GM19468 (cell line): Measurements from ENCODE around the gene HOXD4.

ENCODE experiments used
- ATAC-seq: cut with Tn5 transposase; IDR thresholded peaks from one replicate; pipeline ENCODE4 v1.9.1; 2021; ENCODE audit warnings: mild to moderate bottlenecking, moderate library complexity, moderate number of reproducible peaks; ENCODE audit not compliant: unreplicated experiment; ENCODE audit errors: extremely low read depth

HOXD4 gene

DNA sequence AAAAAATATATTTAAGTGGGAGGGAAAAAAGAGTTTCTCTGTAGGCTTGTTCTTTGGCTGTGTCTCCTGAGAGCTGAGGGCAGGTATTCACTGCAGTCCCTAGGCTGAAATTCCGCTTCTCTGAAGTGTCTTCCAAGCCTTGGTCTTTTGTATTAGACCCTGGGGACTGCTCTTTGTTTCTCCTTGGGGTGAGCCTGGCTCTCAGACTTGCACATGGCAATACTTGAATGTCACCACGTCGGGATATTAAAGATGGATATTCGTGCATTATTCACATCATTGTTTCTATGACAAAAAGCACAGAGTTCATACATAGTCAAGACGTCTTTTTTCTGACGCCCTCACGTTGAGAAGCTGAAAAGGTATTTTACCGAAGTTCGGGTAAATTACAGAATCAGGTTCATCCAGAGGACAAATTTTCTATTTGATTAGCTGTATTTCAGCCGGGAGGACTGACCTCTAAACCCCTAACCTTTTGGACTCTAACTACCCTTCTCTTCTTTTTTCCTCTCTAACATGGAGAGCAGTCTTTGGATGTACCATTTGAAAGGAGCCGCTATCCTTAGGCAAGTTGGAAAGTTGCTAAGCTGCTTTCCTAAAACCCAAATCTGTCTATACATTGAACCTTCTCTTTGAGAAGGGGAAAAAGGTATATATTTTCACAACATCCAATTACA, 3.4 kb downstream of the HOXD4 start:
- ATAC-seq: no peak

DNA sequence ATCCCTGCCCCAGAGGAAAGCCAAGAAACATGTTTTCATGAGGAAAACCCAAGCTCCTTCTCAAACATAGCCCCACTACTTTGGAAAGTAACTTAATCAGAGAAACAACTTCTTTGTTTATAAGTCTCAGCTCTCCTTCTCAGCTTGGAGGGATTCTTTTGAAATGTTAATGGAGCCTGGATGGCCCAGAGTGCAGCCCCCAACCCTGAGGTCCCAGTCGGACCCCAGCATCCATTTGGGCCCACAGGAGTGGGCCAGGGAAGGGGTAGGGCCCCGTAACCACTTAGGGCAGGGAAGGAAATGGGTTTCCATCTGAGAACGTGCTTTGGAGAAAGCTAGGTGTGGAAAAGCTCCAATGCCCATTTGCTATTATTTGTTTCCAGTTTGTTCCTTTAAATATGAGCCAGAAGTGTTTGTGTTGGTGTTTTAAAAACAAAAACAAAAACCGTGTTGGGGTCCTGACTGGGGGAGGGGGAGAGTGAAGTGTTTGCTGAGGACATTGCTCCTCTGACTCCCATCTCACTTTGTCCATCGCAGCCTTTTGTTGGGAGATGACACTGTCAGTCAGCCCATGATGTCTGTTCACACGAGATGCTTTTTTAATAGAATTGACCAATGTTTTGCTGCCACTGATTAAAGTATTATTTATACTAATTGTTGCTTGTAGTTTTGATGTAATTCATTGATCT, 4.2 kb downstream of the HOXD4 start:
- ATAC-seq: no peak

DNA sequence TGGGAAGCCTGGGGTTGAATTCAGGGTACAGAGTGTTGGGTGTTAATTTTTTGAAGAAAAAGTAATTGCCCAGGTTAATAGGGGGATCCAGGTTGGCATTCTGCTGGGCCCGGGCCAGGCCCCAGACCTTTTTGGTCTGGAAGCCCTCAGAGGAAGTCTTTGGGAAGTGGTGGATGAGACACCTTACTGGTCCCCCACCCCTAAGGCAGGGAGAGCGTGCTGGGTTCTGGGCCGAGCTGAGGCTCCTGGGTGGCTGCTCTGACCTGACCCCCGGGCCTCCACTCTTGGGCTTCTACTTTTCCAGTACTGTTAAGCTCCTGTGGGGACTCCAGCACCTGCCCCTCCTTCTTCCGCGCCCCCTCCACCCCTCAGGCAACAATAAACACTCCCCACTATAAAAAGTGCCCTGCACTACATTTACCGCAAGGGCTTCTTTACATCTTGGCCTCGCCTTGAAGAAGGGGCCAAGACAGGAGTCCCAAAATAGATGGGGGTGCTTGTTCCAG, 5.0 kb downstream of the HOXD4 start:
- ATAC-seq: no peak

DNA sequence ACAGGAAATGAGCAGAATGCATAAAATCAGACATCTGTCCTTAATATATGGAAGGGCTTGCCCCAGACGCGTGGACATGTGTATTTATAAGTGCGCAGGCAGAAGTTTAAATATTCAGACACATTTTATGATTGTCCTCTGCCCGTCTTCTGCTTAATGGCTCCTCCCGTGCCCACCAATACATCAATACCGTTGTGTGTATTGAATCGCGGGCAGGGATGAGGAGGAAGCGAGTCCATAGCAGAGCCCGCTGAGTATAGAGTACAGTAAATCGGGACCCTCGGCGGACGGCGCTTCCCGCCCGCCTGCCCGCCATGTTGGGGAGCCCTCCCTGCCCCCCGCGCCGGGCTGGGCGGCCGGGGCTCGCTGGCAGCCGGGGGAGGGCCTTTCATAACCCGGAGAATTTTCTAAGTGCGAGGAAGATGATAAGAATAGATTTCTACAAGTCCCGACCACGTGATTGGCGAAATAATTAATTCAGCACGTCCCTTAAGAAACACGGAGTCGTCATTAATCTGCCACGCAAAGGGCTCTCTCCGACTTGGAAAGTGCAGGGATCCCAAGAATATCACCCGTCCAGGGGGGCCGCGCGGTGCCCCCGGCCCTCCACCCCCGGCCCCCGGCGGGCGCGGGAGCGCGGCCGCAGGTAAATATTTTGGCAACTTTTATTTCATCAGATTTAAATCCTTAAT, 5.6 kb downstream of the HOXD4 start, which contains the start of gene HOXD3:
Gene HOXD3, plus strand, starts transcription at position 501 of the 692 bp plus-strand sequence. CDS start 11,808 bp downstream, outside the sequence.
- ATAC-seq: no peak

DNA sequence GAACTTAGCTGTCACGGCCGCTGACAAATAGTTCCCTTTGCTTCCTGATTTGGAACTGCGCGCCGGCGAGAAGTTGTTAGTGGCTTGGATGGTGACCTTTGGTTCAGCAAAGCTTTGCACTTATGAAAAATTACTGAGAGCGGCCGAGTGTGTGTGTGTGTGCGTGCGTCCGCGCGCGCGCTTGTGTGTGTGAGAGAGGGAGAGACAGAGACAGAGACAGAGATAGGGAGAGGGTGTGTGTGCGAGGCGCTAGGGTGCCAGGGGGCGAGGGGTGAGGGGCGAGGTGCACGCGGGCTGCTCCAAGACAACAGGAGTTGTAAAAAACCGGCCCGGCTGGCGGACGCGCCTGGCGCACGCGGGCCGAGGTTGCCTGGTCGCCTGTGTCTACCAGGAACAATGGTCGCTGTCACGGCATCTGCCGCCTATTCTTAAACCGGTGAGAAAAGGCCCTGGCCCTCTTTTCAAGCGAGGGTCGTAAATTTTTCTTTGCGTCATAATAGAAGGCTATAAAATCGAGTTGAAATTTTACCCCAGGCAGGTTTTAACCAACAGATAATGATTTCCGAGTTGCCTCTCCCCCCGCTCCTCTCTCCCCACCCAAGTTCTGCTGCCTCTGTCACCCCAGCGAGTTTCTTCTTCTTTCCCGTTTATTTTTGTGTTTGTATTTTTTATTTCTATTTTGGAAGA, 6.3 kb downstream of the HOXD4 start:
- ATAC-seq: no peak

DNA sequence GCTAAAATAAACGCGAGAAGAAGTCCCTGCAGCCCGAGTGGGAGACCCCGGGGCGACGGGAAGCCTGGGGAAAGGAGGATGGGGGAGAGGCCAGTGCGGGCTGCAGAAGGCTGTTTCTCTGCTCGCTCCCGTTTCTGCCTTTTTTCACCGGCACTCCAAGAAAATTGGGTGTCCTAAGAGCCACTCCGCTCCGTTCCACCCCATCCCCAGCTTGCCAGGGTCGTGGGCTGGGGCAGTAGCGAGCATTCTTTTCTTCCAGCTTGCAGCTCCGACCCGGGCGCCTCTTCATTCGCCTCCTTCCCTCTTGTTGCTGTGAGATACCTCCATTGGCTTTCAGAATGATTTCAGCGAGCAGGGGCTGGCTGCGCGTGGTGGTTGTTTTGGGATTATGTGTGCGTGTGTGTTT, 6.8 kb downstream of the HOXD4 start:
- no peak for ATAC-seq

DNA sequence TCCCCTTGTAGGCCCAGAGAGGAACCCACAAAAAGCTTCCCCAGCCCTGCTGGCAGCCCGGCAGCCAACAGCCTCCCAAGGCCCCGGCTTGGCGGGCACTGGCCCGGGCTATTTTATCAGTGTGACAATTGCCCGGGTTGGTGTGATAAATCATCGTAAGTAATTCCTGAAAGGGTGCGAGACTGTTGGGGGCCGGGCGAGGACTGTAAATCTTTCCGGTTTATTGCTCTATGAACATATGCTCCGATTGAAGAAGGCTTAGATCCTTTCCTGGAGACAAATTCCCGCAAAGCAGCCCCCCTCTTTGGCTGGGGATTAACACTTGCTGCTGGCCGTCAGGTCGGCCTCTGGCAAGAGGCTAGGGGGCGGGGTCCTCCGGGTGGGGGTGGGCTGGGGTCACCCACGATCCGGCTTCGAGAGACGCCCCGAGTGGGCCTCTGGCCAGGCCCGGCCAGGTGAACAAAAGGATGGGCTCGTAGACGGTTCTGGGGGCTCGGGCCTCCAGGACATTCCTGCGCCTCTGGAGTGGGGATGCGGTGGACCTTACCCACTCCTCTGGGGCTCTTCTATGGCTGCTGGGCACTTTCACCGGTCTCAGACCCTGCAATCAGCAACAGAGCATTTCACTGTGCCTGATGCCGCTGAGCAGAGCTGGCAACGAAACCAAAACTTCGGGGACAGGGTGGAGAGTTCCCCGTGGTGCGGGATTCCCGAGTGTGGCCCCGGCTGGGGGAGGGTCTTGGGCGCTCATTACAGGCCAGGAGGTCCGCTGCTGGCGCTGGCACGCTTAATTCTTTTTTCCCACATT, 7.7 kb downstream of the HOXD4 start:
- ATAC-seq: no peak

DNA sequence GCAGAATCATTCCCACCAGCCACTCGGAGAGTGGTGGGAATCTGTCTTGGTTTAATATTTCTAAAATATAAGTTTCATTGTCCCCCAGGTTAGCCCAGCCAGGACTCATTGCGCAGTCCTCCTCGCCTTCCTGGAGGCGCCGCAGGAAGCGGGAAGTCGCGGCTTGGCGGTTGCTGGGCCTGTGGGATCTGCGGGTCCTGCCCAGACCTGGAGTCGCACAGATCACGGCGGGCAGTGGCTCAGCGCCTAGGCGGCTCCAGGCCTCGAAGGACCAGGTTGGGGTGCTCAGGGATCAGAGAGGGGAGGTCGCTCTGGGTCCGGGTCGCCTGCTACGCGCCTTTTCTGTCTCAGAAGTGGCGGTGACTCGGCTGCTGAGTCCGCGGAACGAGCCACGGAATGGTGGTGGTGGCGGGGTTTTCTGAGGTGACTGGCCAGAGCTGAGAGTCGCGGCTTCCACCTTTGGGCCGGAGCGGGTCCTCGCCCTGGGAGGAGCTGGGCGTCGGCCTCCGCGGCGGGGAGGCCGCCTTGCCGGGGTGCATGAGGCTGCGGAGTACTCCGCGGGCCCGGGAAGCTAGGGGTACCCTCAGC, 8.4 kb downstream of the HOXD4 start:
- ATAC-seq: no peak

DNA sequence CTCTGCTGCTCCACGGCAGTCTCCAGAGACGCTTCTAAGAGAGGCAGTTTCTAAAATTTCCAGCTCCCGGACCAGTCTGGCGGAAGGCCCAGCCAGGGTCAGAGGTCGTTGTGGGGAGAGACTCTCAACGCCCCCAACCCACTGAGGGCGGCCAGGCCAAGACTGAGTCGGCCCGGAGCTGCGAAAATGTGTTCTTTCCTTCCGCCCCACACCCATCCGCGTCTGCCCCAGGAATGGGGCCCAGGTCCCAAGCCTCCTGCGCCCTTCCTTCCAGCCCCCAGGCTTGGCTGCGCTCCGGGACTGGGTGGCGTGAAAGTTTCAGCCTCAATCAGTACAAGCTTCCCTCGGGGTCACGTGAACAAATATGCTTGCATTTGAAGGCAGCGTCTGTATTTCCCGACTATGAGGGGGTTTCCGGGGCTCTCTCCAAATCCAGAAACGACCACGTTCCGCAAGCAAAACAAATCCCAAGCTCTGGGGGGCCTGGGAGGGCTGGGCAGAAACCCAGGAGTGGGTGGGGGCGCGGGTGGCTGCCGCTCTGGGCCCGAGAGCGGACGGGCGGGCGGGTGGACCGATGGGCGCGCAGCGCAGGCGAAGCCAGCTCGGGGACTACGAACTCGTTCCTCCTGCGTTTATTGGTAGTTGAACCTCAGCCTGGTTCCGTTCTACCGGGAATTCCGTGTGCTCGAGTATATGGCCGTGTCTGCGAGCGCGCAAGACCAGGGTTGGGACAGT, 9.1 kb downstream of the HOXD4 start:
- ATAC-seq: no peak

DNA sequence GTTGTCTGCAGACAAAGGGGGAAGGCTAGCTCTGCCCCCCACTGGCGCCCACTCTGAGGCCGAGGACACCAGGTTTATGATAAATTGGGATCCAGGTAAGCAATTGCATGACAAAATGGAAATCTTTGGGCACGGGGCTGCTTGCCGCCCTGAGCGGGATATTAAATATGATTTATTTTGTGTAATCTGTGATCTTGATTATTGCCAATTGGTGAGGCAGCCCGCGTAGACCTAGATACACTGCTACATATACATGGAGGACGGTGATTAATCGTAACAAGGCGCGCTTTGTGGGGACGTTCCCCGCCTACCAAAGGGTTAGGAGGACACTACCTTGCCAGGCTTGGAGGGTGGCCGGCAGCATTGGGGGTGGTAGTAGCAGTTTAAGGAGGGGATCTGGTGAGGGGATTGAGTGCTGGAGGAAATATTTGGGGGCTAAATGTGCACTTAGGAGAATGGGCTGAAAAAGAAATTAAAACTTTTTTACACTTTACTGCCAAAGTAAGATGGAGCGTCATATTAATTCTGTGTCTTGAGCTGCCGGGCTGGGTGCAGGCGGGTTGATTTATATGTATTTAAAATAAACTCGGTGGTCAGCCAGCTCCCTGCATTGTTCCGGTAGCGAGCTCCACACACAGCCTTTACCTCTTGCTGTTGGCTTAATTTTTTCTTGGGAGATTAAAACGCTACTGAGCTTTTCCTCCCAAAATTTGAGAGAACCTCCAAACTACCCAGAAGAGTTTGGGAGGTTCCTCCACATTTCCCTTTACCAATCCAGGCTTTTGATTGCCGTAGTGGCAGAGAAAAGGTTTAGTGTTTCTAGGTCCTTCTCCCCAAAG, 9.9 kb downstream of the HOXD4 start:
- no peak for ATAC-seq

DNA sequence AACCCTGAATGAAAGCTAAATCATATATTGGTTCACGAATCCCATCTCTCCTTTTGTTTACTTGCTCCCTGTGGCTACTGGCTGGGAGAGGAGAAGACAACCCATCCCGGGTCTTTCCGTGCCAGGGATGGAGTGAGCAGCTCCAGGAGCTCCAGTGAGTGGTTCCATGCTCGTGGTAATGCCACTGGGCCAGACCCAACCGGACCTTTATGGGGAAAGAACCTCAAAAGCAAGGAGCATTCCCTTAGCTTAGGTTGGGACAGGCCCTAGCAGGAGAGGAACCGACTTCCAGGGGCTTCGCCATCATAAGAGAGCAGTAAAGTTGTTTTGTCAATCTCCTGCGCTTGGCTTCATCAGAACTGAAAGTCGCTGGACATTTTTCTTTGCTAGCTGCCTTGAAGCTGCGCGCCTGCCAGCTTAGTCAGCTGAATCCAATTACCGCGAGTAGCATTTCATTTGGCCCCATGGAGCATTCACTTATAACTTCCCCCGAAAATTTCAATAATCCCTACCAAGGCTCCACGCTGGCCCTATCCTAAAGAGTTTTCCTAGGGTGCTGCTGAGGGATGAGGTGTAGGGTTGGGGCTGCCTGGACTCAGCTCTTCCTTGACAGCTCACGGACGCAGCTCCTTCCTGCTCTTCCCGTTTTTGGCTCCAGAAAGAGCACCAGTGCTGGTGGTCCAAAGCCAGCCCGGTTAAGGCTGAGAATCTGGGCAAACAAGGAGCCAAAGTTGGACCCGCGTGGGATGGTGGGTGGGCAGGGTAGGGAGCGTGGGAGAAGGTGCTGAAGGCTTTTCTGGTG, 10.7 kb downstream of the HOXD4 start:
- ATAC-seq: no peak

DNA sequence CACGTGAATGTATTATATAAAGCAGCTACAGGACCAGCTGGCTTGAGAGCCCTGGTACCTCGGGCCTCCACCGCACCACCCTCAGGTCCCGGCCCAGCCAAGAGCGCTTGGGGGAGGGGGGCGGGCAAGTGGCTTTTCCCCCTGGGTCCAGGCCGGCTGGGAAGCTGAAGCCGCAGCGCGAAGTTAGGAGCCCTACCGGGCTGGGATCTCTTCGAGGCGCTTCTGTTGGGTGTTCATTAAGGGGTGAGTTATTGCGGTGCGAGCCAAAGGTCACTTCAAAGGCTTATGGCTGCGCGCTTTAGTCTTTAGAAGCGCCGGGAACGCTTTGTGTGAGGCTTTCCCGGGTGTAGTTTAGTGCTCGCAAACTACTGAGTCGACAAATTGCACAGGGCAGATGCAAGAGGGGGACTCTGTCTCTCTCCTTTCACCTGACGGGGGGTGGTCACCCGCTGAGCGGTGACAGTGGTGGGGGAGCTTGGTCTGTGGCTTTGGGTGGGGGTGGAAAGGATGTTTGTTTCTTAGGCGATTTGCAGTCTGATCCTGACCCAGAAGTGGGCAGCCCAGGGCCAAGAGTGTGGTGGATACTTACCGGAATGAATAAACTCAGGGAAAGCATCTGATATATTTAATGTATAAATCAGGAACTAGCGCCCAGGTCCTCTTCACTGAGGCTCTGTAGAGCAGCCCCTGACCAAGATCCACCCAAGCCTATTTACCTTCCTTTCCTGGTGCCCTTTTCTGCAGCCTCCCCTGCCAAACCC, 11.7 kb downstream of the HOXD4 start:
- no peak for ATAC-seq

DNA sequence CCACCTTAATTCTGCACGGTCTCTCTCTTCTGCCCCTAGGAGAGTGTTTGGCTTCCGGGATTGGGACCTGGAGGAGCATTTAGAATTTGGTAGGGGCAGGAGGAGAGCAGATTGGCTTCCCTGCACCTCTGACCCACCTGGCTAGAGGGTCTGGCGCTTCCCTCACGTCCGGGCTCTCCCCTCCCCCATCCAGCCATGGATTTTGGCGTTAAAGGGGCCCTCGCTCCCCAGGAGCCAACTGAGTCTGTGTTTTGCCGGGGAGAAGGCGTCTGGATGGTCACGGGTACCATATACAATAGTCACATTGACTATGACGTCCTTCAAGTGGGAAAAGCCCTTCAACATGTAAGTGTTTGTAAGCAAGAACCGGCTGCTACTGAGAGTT, 12.3 kb downstream of the HOXD4 start:
- no peak for ATAC-seq

DNA sequence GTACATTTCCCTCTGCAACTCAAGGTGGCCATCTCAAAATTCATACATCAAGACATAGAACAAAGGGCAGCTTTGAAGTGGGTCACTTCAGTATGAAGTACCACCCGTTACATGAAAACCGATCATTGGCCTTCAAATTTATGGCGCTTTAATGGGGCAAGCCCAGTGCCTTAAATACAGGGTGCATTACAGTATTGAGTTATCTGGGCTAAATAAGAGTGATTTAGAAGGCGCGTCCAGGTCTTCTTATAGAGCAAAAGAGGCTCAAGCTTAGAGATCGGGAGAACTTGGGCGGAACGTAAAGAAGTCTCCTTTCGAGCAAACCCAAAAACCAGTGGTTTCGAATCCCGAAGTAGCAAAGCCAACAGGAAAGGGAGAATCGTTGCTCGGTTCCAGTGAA, 12.9 kb downstream of the HOXD4 start:
- ATAC-seq: no peak

DNA sequence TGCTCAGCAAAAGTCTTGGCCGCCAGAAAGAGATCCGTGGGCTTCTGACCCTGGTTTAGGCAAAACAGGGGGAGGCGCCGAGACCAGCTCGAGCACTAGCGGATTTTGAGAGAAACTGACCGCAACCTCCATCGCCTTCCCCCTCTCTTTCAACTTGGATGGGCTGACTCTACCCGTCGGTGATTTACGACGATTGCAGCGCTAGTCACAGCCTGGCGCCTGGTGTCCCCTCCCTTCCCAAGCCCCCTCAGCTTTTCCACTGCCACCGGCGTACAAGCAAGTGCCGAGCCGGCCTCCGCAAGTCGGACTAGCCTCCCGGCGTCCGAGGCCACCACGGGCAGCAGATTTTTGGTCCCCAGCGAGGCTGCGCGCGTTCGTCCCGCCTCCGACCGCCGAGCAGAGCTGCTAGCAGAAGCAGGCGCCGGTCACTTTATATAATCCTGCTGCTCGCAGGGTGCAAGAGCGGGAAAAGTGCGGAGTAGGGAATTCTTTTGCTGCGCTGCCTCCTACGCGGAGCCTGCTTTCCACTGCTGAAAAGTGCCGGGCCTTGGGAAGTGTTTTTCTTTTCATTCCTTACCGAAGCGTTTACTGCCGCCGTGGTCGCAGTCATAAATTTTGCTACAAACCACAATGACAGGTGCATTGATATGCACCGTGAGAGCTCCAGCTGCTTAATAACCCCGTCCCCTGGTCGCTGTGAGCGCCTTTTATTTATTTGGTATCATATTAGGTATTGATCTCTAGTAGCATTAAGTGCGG, 13.4 kb downstream of the HOXD4 start:
- no peak for ATAC-seq
